GM19372 (cell line): ENCODE measurements around the gene CTPS1.
A peak's percentile ranks its signal among the peaks of the same experiment; 100 is the strongest.

ENCODE experiments used
- ATAC-seq: cut with Tn5 transposase; IDR thresholded peaks from one replicate; pipeline ENCODE4 v1.9.1; 2021; ENCODE audit warnings: mild to moderate bottlenecking, low read depth, moderate library complexity; ENCODE audit not compliant: unreplicated experiment

CTPS1 gene

DNA sequence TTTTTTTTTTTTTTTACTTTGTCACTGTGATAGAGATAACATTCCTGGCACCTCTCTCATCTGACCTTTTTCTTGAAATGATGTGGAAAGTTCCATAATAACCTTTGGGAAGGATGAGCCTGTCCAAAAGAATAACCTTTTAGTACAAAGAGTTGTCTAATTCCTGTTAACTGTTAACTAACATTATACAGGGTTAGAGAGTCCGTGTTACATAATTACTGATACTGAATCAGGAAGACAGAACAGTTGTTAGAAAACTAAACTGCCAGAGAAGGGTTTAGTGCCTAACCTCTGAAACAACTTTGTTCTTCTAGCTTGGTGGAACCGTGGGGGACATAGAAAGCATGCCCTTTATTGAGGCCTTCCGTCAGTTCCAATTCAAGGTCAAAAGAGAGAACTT lies 8.8 kb downstream of the CTPS1 start:
- no peak for ATAC-seq

DNA sequence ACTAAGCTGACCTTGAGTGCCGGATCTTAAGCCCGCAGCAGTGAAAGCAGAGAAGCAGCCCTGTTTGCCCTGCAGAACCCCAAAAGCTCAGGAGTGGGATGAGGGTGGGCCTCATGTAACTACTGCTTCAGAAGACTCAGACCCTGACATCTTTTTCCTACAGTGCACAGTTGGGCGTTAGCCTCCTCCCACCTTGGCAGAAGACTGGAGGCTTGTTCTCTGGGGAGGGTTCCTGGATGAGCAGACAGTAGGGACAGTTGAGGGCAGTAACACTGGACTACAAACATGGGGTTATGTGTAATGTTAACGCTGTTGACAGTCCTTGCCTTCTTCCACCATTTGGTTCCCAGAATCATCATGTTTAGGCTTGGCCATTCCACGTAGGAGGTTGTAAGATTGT lies 9.6 kb downstream of the CTPS1 start:
- ATAC-seq, result no peak

- no peak for ATAC-seq
Measured at GRCh38 chr1:40997096-40997495, 17.6 kb downstream of the CTPS1 start.

- no peak for ATAC-seq
Measured at GRCh38 chr1:40998668-40999067, 19.2 kb downstream of the CTPS1 start.

DNA sequence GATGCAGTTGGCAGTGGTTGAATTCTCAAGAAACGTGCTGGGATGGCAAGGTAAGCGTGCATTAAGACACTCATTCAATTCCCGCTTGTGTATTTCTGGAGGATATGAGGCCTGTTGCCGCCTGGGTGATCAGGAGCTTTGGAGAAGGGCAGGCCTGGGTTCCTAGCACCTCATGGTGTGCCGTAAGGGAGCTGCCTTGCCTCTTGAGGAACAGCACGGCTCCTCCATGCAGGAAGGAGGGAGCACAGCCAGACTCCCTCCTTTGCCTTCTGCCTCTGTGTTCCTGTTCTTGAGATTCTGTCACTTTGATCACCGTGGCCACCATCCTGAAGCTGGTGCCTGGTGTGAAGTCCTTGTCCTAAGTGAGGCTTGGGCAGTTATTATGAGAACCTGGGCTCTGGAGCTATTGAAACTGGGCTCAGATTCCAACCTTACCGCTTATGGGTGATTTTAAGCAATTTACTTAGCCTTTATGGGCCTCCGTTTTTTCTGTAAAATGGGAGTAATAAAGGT lies 23.7 kb downstream of the CTPS1 start:
- ATAC-seq, result no peak

GRCh38 chr1:41003640-41004220 lies 24.2 kb downstream of the CTPS1 start:
- ATAC-seq, result peak; percentile 97

GRCh38 chr1:41005876-41006275 lies 26.4 kb downstream of the CTPS1 start:
- no peak for ATAC-seq

- no peak for ATAC-seq
Measured at GRCh38 chr1:41006942-41007865, 27.7 kb downstream of the CTPS1 start.

GRCh38 chr1:41009466-41009865 lies 30.0 kb downstream of the CTPS1 start:
- ATAC-seq, result no peak

DNA sequence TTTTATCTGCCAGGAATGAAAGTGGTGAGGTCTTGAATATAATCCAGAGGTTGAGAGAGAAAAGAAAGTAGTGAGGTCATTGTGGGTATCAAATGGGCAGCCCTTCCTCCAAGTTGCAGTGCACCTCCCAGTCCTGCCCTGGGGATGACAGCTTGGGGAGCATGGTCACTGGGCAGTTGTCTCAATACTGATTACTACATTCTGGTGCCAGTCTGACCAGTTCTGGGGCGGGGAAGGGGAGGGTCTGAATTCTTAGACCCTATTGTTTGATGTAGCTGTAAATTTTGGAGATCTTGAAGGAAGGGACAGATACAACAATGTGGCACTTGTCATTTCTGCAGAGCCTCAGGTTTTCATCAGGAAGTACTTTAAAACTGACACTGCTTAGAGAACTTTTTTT lies 30.8 kb downstream of the CTPS1 start:
- ATAC-seq, result no peak

DNA sequence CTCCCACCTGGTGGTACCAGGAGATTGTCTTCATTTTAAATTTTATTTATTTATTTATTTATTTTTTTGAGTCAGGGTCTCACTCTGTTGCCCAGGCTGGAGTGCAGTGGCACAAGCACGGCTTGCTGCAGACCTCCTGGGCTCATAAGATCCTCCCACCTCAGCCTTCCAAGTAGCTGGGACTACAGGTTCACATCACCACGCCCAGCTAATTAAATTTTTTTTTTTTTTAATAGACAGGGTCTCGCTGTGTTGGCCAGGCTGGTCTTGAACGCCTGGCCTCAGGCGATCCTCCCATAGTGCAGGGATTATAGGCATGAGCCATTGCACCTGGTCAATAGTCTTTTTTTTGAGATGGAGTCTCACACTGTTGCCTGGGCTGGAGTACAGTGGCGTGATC lies 33.5 kb downstream of the CTPS1 start:
- no peak for ATAC-seq

- no peak for ATAC-seq
Measured at GRCh38 chr1:41013796-41014195, 34.3 kb downstream of the CTPS1 start.

DNA sequence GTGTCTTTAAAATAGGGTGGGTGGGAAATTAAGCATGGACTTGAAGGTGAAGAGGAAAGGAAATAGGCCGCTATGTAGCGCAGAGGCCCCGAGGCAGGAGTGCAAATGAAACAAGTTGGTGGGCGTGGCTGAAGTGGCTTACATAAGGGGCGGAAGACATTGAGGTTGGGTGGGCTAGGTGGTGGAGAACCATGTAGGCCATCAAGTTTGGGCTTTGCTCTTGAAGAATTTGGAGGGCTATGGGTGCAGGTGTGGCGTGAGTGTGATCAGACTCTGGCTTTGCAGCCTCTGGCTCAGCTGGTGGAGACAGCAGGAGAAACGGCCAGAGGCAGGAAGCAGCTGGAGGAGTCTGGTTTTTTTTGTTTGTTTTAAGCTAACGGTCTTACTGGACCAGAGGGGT lies 35.4 kb downstream of the CTPS1 start:
- no peak for ATAC-seq

DNA sequence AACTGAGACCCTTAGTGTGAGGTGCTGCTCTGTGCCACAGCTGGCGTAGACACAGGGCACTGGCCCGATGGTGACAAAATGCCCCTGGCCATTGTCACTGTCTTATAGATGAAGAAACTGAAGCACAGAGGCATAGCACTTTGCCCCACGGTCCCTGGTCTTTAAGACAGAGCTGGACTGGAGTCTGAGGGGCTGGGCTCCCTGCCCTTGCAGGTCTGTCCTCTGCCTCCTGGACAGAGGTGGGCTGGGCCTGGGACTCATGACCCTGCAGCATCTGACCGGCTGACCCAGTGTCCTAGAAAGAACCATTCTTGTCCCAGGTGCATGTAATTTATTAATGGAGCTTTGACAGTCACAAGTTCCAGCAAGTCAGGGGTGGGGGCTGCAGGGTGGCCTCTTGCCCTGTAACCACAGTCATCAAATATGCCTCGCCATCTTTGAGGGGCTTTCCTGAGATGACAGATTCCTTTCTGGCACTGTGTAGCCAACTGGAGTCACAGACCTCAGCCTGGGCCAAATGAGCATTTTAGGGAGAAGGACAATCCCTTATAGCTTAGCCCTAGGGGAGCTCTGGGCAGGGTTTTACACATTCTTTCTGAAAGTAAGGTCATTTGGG lies 35.9 kb downstream of the CTPS1 start:
- no peak for ATAC-seq

DNA sequence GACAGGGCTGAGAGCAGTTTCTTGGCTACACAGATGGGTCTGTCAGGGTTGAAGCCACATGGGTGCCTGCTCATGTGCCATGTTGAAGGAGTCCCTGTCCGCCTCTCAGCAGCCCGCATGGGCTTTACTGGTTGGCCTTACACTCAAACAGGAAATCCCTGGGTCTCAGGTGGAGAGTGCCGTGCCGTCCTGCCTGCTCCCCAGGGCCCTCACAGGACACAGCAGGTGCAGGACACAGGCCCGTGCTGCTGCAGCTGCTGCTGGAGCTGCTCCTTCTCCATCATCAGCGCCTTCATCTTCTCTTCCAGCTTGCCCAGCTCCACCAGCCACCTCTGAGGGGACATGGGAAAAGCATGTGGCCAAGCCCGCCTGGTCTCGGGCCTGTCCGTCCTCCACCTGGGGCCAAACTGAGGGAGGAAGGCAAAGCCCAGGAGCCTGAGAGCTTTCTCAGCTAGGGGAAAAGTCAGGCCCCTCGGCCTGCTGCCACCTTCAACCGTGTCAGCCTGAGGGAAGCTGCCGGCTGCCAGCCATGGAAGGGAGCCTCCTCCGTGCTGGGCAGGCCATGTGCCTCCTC lies 36.5 kb downstream of the CTPS1 start:
- no peak for ATAC-seq

DNA sequence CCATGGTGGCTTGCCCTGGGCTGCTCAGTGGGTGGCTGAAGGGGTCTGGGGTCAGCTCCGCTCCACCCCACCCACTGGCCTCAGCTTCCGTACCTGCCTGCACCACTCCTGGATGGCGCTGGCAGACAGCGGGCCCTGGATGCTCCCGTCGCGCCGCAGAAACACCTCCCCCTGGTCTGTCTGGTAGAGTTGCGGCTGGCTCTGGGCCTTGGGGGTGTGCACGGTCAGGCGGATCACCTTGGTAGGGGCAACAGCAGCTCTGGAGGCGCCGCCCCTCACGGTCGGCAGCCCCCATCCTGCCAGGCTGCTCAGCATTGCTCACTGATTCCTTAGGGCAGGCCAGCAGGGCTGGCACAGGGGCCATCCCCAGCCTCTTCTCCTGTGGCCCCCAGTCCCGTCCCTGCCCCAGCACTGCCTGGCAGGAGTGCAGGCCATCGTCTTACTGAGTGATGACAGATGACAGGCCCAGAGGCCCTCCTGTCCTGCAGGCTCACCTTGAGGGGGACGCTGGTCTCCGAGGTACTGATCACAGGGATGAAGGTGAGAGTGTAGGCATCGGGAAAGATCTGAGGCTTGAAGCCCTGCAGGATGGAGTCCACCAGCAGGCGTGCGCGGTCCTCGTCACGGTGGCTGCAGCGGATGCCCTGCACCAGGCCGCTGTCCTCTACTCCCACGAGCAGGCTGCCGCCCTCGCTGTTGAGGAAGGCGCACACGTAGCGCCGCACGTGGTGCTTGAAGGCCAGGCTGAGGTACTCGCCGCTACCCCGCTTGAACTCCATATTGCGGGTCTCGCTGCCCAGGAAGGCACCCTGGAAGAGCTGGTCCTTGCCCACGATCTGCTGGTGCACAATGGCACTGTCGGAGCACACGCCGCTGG lies 37.9 kb downstream of the CTPS1 start:
- ATAC-seq, result no peak

DNA sequence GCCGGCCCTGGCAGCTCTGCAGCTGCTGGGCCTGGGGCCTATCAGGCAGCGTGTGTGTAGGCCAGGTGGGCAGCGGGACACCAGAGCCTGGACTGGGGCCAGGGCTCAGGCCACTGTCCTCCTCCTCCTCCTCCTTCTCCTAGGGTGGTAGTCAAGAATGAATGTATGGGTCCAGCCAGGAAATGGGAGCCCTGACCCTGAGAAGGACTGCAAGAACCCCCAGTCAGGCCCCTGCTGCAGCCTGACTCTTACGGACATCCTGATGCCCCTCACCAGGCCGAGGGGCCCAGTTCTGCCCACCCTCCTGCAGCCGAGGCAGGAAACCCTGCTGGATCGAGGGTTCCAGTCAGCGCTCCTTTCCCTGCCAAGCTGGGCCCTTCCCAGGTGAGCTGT lies 38.5 kb downstream of the CTPS1 start:
- no peak for ATAC-seq

DNA sequence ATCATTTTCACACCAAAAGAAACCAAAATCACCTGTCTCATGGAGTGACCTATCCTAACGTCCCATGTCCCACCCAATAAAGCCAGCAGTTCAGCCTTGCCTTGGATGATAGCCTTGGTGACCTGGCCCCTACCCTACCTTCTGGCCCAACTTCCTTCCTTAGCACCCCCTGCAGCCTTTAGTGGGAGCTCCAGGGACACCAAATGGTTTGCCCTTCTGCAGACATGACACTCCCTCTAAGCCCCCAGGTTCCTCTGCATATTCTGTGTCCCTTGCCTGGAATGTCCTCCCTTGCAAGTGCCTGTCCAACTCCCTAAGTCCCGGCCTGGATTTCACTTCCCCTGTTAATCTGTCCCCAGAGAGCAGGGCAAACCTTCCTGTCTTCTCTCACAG lies 39.9 kb downstream of the CTPS1 start:
- ATAC-seq, result no peak

- ATAC-seq, result no peak
Measured at GRCh38 chr1:41020109-41020576, 40.6 kb downstream of the CTPS1 start.

DNA sequence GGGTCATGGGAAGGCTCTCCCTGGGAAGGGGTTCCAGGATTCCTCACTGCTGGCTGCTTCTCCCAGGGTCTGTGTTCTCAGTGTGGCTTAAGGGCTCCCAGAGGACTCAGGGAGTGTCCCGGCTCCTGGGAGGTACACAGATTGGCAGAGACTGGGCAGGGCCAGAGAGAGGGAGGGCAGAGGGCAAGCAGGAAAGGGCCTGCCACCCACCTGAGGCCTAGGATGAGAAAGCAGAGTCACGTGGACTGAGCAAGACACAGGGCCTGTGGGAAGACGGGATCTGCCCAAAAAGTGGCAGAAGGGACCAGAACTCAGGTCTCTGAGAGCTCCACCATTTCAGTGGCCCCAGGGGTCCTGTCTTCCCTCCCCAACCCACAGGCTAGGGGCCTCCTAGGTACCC lies 41.2 kb downstream of the CTPS1 start:
- ATAC-seq, result no peak
